SK-N-SH (cell line): ENCODE results near the gene IL15RA. TPM values are rescaled to one million over a fixed set of nuclear protein-coding genes. Genes with fewer than 3 reads are reported as not detected.

Source experiments
- CTCF ChIA-PET: fragments of 300-600, 350-600 bp; formaldehyde crosslinking; extraction: SDS; loops from one replicate; lab custom pipeline; 2021; lab: Yijun Ruan, JAX
- POLR2A ChIA-PET: fragments of 350-600 bp; sonication (Branson Sonifier 250); formaldehyde crosslinking; extraction: SDS; loops from one replicate; lab custom pipeline; 2020; ENCODE audit warnings: antibody characterized with exemption, inconsistent platforms; lab: Yijun Ruan, JAX
- DNase-seq: peaks from one replicate; pipeline ENCODE4 v3.0.0; 2012
- H2AFZ ChIP-seq: fragments of 200-600 bp; sonication (generic); 2 replicates; pipeline ENCODE4 v1.8.1; 2016; ENCODE audit warnings: antibody characterized with exemption, mild to moderate bottlenecking, low read depth
- H3F3A ChIP-seq: fragments of 200-600 bp; sonication (generic); replicated peaks from 2 replicates; pipeline ENCODE3; 2016; ENCODE audit warnings: antibody characterized with exemption, mild to moderate bottlenecking; ENCODE audit not compliant: insufficient read depth
- H3K27ac ChIP-seq, 2 experiments: fragments of 200-500 bp in 1 of 2; fragments of 200-600 bp in 1 of 2; sonication (Bioruptor generic) in 1 of 2; sonication (generic), shearing (Covaris generic) in 1 of 2; 2 replicates each; pipeline versions ENCODE4 v1.5.1 to v1.6.1; 2014 to 2016; ENCODE audit warnings: low read depth in 2 of 2, inconsistent platforms in 1 of 2, low read length in 1 of 2, mild to moderate bottlenecking in 1 of 2, mixed read lengths in 1 of 2
- H3K27me3 ChIP-seq: fragments of 200-600 bp; sonication (generic), shearing (Covaris generic); 2 replicates; pipeline ENCODE4 v1.6.1; 2016; ENCODE audit warnings: mixed run types; ENCODE audit not compliant: insufficient read depth
- H3K36me3 ChIP-seq, 2 experiments: fragments of 200-500 bp in 1 of 2; fragments of 200-600 bp in 1 of 2; sonication (Bioruptor generic) in 1 of 2; sonication (generic) in 1 of 2; replicated peaks in 1 of 2; 2 replicates each; pipeline versions ENCODE3 to v1.5.1; 2014 to 2016; ENCODE audit warnings: low read length in 1 of 2, mild to moderate bottlenecking in 1 of 2; ENCODE audit not compliant: insufficient read depth in 2 of 2, control insufficient read depth in 1 of 2
- H3K4me1 ChIP-seq, 2 experiments: fragments of 200-500 bp in 1 of 2; fragments of 200-600 bp in 1 of 2; sonication (Bioruptor generic) in 1 of 2; sonication (generic), shearing (Covaris generic) in 1 of 2; 2 replicates each; pipeline versions ENCODE4 v1.5.1 to v1.6.1; 2014 to 2016; ENCODE audit warnings: low read depth in 1 of 2, low read length in 1 of 2, mixed run types in 1 of 2; ENCODE audit not compliant: insufficient read depth in 2 of 2, control insufficient read depth in 1 of 2
- H3K4me2 ChIP-seq: fragments of 200-600 bp; sonication (generic), shearing (Covaris generic); 2 replicates; pipeline ENCODE4 v1.6.1; 2017; ENCODE audit warnings: mixed run types
- H3K4me3 ChIP-seq, 2 experiments: fragments of 200-500 bp in 1 of 2; fragments of 200-600 bp in 1 of 2; sonication (Bioruptor generic) in 1 of 2; sonication (generic), shearing (Covaris generic) in 1 of 2; 2 replicates each; pipeline versions ENCODE4 v1.5.1 to v1.8.1; 2014 to 2016; ENCODE audit warnings: low read depth in 2 of 2, inconsistent platforms in 1 of 2, low read length in 1 of 2, mild to moderate bottlenecking in 1 of 2, mixed read lengths in 1 of 2, moderate library complexity in 1 of 2
- H3K79me2 ChIP-seq: fragments of 200-600 bp; sonication (generic); 2 replicates; pipeline ENCODE4 v1.8.1; 2017; ENCODE audit warnings: mild to moderate bottlenecking; ENCODE audit not compliant: insufficient read depth
- H3K9ac ChIP-seq: fragments of 200-600 bp; sonication (generic); 2 replicates; pipeline ENCODE4 v1.6.1; 2017; ENCODE audit warnings: mixed run types
- H3K9me2 ChIP-seq: fragments of 200-600 bp; sonication (generic); 2 replicates; pipeline ENCODE4 v1.6.1; 2017; ENCODE audit warnings: mixed run types
- H3K9me3 ChIP-seq: fragments of 200-600 bp; sonication (generic); 2 replicates; pipeline ENCODE4 v1.6.1; 2017; ENCODE audit warnings: mixed run types, mild to moderate bottlenecking, moderate library complexity
- H4K20me1 ChIP-seq: fragments of 200-600 bp; sonication (generic); 2 replicates; pipeline ENCODE4 v1.6.1; 2017; ENCODE audit warnings: mild to moderate bottlenecking, mixed run types; ENCODE audit not compliant: insufficient read depth
- ELF1 ChIP-seq: IDR thresholded peaks from 2 replicates; pipeline ENCODE4 v1.4.0; 2012
- FOXJ3 ChIP-seq: sonication (generic); formaldehyde crosslinking; IDR thresholded peaks from 2 replicates; pipeline ENCODE4 v1.5.1; 2020; ENCODE audit warnings: mild to moderate bottlenecking, missing genetic modification reagents
- FOXM1 ChIP-seq: IDR thresholded peaks from 2 replicates; pipeline ENCODE4 v1.4.0; 2012; ENCODE audit warnings: low read depth, mild to moderate bottlenecking
- GATA2 ChIP-seq: sonication (generic); formaldehyde crosslinking; IDR thresholded peaks from 2 replicates; pipeline ENCODE4 v1.5.0; 2020; ENCODE audit warnings: mild to moderate bottlenecking, missing genetic modification reagents
- NRF1 ChIP-seq: IDR thresholded peaks from 2 replicates; pipeline ENCODE4 v1.6.1; 2012; ENCODE audit warnings: low read depth, mild to moderate bottlenecking, low read length
- RFX5 ChIP-seq: IDR thresholded peaks from 2 replicates; pipeline ENCODE4 v1.6.1; 2012; ENCODE audit warnings: mild to moderate bottlenecking, improper control_type of control experiment, low read length
- TEAD4 ChIP-seq: IDR thresholded peaks from 2 replicates; pipeline ENCODE4 v1.4.0; 2012; ENCODE audit warnings: mild to moderate bottlenecking, borderline replicate concordance; ENCODE audit not compliant: insufficient read depth
- WGBS: methylation state at CpG from one replicate; pipeline ENCODE4 v1.1.6; 2017; ENCODE audit warnings: low lambda C conversion rate; 5-methylcytosine and 5-hydroxymethylcytosine counted together
- polyA plus RNA-seq, 3 experiments: library from polyadenylated mRNA; depleted of rRNA; stranded (reverse); fragments of >200 nt; gene quantifications; 2 replicates each; pipeline ENCODE4 v1.2.3, GENCODE V29; 2012
- TF ChIP-seq, protein P1 (sequence below): IDR thresholded peaks from 2 replicates; pipeline ENCODE4 v1.6.1; 2012; ENCODE audit warnings: mild to moderate bottlenecking, low read depth, low read length, moderate library complexity
- TF ChIP-seq, protein P2 (sequence below): fragments of 200-600 bp; sonication (generic); IDR thresholded peaks from 2 replicates; pipeline ENCODE4 v1.6.1; 2017; ENCODE audit warnings: antibody characterized with exemption, mild to moderate bottlenecking, moderate library complexity
- TF ChIP-seq, protein P3 (sequence below): IDR thresholded peaks from 2 replicates; pipeline ENCODE4 v1.4.0; 2012; ENCODE audit warnings: low read depth

The IL15RA gene
- polyA plus RNA-seq, 1 of the 3 experiments (the other 2 are of a cell fraction): 2.1 TPM

DNA sequence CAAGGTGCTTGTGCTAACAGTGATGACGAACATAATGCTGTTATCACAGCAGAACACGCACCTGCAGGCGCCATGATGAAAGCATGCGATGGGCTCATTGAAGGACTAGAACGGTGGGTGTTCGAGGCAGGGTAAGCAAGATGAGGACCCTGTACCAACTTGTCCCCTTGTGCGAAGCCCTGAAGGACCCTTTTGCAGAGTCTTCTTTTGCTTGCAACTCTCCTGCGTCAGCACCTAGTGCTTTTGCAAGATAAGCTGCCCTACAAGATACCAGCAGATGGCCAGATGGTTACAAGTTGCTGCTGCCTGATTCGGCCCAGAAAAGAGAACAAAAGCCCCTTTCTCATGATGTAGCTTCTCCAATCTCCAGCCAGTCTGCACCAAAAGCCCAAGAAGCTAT, 4.2 kb upstream of the IL15RA start (continued):
- TF ChIP-seq, protein P1, sequence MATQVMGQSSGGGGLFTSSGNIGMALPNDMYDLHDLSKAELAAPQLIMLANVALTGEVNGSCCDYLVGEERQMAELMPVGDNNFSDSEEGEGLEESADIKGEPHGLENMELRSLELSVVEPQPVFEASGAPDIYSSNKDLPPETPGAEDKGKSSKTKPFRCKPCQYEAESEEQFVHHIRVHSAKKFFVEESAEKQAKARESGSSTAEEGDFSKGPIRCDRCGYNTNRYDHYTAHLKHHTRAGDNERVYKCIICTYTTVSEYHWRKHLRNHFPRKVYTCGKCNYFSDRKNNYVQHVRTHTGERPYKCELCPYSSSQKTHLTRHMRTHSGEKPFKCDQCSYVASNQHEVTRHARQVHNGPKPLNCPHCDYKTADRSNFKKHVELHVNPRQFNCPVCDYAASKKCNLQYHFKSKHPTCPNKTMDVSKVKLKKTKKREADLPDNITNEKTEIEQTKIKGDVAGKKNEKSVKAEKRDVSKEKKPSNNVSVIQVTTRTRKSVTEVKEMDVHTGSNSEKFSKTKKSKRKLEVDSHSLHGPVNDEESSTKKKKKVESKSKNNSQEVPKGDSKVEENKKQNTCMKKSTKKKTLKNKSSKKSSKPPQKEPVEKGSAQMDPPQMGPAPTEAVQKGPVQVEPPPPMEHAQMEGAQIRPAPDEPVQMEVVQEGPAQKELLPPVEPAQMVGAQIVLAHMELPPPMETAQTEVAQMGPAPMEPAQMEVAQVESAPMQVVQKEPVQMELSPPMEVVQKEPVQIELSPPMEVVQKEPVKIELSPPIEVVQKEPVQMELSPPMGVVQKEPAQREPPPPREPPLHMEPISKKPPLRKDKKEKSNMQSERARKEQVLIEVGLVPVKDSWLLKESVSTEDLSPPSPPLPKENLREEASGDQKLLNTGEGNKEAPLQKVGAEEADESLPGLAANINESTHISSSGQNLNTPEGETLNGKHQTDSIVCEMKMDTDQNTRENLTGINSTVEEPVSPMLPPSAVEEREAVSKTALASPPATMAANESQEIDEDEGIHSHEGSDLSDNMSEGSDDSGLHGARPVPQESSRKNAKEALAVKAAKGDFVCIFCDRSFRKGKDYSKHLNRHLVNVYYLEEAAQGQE: no peak
- TF ChIP-seq NRF1 (no peak), RFX5 (no peak), FOXJ3 (no peak), ELF1 (no peak), FOXM1 (no peak), GATA2 (CRISPR knock-in tag) (no peak)
- TF ChIP-seq, protein P2, sequence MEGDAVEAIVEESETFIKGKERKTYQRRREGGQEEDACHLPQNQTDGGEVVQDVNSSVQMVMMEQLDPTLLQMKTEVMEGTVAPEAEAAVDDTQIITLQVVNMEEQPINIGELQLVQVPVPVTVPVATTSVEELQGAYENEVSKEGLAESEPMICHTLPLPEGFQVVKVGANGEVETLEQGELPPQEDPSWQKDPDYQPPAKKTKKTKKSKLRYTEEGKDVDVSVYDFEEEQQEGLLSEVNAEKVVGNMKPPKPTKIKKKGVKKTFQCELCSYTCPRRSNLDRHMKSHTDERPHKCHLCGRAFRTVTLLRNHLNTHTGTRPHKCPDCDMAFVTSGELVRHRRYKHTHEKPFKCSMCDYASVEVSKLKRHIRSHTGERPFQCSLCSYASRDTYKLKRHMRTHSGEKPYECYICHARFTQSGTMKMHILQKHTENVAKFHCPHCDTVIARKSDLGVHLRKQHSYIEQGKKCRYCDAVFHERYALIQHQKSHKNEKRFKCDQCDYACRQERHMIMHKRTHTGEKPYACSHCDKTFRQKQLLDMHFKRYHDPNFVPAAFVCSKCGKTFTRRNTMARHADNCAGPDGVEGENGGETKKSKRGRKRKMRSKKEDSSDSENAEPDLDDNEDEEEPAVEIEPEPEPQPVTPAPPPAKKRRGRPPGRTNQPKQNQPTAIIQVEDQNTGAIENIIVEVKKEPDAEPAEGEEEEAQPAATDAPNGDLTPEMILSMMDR: no peak
- TF ChIP-seq, protein P3, sequence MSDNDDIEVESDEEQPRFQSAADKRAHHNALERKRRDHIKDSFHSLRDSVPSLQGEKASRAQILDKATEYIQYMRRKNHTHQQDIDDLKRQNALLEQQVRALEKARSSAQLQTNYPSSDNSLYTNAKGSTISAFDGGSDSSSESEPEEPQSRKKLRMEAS: no peak

- Histone ChIP-seq H3K4me2 (peak overlapping the region; percentile 89), H3K27ac (no peak overlapping the region), H3K4me3 (peak overlapping the region; percentile 67 to 75), H3K27me3 (peaks cover 8% of the 10 kb centered on the region; the same call in 1 of the 2 replicates), H3K9me3 (no peaks in the 10 kb centered on the region; the same call in 1 of the 2 replicates), H3K9ac (no peak overlapping the region), H3K36me3 (no peaks in the 10 kb centered on the region), H4K20me1 (no peaks in the 10 kb centered on the region), H3K9me2 (no peaks in the 10 kb centered on the region), H3K4me1 (no peaks in the 10 kb centered on the region; a peak in 1 of 4 replicates), H3K79me2 (no peaks in the 10 kb centered on the region), H2AFZ (peak overlapping the region; percentile 88; the same call in 1 of the 2 replicates), H3F3A (peaks cover 10% of the 10 kb centered on the region)
- POLR2A ChIA-PET: no interaction called here
- CTCF ChIA-PET: no interaction called here
- 12% methylated on average over 6 of the region's 6 CpGs for WGBS
- TF ChIP-seq, protein P2: no peak
- TF ChIP-seq, protein P3: no peak
- no peak for TF ChIP-seq TEAD4
- no peak for DNase-seq
Measured at GRCh38 chr10:5978230-5978489, 817 bp upstream of the IL15RA start.
